GM12878 (cell line): ENCODE measurements around the gene TOP2B. TPM values are rescaled to one million over a fixed set of nuclear protein-coding genes. Genes with fewer than 3 reads are reported as not detected.

Experiments used
- ATF7 ChIP-seq: fragments of 450-650 bp; IDR thresholded peaks from 2 replicates; pipeline ENCODE4 v1.6.1; 2016; ENCODE audit warnings: low read depth, mild to moderate bottlenecking
- BHLHE40 ChIP-seq, 2 experiments: fragments of 450-650 bp in 1 of 2; IDR thresholded peaks; 2 replicates each; pipeline ENCODE4 v1.6.1; 2011 to 2017; ENCODE audit warnings: low read depth in 2 of 2, borderline replicate concordance in 1 of 2, improper control_type of control experiment in 1 of 2, low read length in 1 of 2, mild to moderate bottlenecking in 1 of 2
- ESRRA ChIP-seq: IDR thresholded peaks from 2 replicates; pipeline ENCODE4 v1.6.1; 2012; ENCODE audit warnings: mild to moderate bottlenecking, low read length, improper control_type of control experiment
- NR2C1 ChIP-seq: fragments of 450-650 bp; IDR thresholded peaks from 2 replicates; pipeline ENCODE4 v1.6.1; 2017; ENCODE audit warnings: antibody characterized with exemption, mild to moderate bottlenecking, moderate library complexity
- PAX5 ChIP-seq: IDR thresholded peaks from 2 replicates; pipeline ENCODE4 v1.6.1; 2011; ENCODE audit warnings: low read depth, low read length, borderline replicate concordance
- SREBF2 ChIP-seq: IDR thresholded peaks from 2 replicates; pipeline ENCODE4 v1.6.1; 2012; ENCODE audit warnings: mild to moderate bottlenecking, low read length
- WRNIP1 ChIP-seq: IDR thresholded peaks from 2 replicates; pipeline ENCODE4 v1.6.1; 2011; ENCODE audit warnings: low read depth, low read length, improper control_type of control experiment, borderline replicate concordance
- ZBED1 ChIP-seq: IDR thresholded peaks from 2 replicates; pipeline ENCODE4 v1.6.1; 2016; ENCODE audit warnings: borderline replicate concordance
- ZBTB4 ChIP-seq: fragments of 450-650 bp; formaldehyde crosslinking; IDR thresholded peaks from 2 replicates; pipeline ENCODE4 v1.4.0; 2022; ENCODE audit warnings: mild to moderate bottlenecking, moderate library complexity
- ZNF622 ChIP-seq: fragments of 450-650 bp; IDR thresholded peaks from 2 replicates; pipeline ENCODE4 v1.6.1; 2017; ENCODE audit warnings: mild to moderate bottlenecking, inconsistent platforms
- polyA plus RNA-seq, 11 experiments: library from polyadenylated mRNA; depleted of rRNA in 4 of 11; unstranded in 6 of 11; stranded (reverse) in 5 of 11; fragments of >200 nt; fragmentation: Nextera tagmentation in 4 of 11; fragmentation: Illumina TruSeq in 1 of 11; extraction: Ambion mirVana in 4 of 11; extraction: Trizol in 1 of 11; gene quantifications; 1 replicate in 1 of 11; 2 replicates in 10 of 11; pipeline versions ENCODE4 v1.2.1 to v1.2.3, GENCODE V29; 2011 to 2016; ENCODE audit warnings: inconsistent platforms in 2 of 11, missing spikeins in 2 of 11, low read depth in 1 of 11
- total RNA-seq, 4 experiments: library from RNA; depleted of rRNA in 3 of 4; stranded (reverse); fragments of >200 nt in 3 of 4; fragmentation: Illumina TruSeq in 1 of 4; extraction: Trizol in 1 of 4; gene quantifications; 2 replicates each; pipeline versions ENCODE4 v1.2.1 to v1.2.3, GENCODE V29; 2013 to 2021
- TF ChIP-seq, protein P1 (sequence below): IDR thresholded peaks from 2 replicates; pipeline ENCODE4 v1.6.1; 2011; ENCODE audit warnings: mild to moderate bottlenecking, low read depth, low read length, moderate library complexity; ENCODE audit not compliant: insufficient replicate concordance
- TF ChIP-seq, protein P2 (sequence below): IDR thresholded peaks from 2 replicates; pipeline ENCODE4 v1.6.1; 2012; ENCODE audit warnings: improper control_type of control experiment, low read depth, low read length; ENCODE audit not compliant: insufficient replicate concordance
- TF ChIP-seq, protein P3 (sequence below): IDR thresholded peaks from 2 replicates; pipeline ENCODE4 v1.6.1; 2012; ENCODE audit warnings: low read depth, low read length, improper control_type of control experiment
- TF ChIP-seq, protein P4 (sequence below): fragments of 450-650 bp; IDR thresholded peaks from 2 replicates; pipeline ENCODE4 v1.6.1; 2017; ENCODE audit warnings: antibody characterized with exemption, mild to moderate bottlenecking, moderate library complexity

The TOP2B gene
- total and polyA plus RNA-seq, 10 of the 15 experiments (the other 5 are each of a cell fraction or from before 2014, with no cell fraction given) = 28.6 to 134 (median 83.4) TPM

- TF ChIP-seq ZBTB4 (CRISPR knock-in tag) (no peak), SREBF2 (no peak), ZNF622 (no peak), ESRRA (no peak), BHLHE40 (IDR thresholded peaks at IDR 0.05; ENCODE audit: borderline replicate concordance in 1 of 2, low read depth in 2 of 2, low read length in 1 of 2) (peak; percentile 89 to 92), NR2C1 (no peak), WRNIP1 (no peak), ZBED1 (no peak), PAX5 (peak; percentile 10; the same call in 1 of the 2 replicates), ATF7 (peak; percentile 80)
- TF ChIP-seq, protein P1, sequence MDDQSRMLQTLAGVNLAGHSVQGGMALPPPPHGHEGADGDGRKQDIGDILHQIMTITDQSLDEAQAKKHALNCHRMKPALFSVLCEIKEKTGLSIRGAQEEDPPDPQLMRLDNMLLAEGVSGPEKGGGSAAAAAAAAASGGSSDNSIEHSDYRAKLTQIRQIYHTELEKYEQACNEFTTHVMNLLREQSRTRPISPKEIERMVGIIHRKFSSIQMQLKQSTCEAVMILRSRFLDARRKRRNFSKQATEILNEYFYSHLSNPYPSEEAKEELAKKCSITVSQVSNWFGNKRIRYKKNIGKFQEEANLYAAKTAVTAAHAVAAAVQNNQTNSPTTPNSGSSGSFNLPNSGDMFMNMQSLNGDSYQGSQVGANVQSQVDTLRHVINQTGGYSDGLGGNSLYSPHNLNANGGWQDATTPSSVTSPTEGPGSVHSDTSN = peak; percentile 96
- TF ChIP-seq, protein P2, sequence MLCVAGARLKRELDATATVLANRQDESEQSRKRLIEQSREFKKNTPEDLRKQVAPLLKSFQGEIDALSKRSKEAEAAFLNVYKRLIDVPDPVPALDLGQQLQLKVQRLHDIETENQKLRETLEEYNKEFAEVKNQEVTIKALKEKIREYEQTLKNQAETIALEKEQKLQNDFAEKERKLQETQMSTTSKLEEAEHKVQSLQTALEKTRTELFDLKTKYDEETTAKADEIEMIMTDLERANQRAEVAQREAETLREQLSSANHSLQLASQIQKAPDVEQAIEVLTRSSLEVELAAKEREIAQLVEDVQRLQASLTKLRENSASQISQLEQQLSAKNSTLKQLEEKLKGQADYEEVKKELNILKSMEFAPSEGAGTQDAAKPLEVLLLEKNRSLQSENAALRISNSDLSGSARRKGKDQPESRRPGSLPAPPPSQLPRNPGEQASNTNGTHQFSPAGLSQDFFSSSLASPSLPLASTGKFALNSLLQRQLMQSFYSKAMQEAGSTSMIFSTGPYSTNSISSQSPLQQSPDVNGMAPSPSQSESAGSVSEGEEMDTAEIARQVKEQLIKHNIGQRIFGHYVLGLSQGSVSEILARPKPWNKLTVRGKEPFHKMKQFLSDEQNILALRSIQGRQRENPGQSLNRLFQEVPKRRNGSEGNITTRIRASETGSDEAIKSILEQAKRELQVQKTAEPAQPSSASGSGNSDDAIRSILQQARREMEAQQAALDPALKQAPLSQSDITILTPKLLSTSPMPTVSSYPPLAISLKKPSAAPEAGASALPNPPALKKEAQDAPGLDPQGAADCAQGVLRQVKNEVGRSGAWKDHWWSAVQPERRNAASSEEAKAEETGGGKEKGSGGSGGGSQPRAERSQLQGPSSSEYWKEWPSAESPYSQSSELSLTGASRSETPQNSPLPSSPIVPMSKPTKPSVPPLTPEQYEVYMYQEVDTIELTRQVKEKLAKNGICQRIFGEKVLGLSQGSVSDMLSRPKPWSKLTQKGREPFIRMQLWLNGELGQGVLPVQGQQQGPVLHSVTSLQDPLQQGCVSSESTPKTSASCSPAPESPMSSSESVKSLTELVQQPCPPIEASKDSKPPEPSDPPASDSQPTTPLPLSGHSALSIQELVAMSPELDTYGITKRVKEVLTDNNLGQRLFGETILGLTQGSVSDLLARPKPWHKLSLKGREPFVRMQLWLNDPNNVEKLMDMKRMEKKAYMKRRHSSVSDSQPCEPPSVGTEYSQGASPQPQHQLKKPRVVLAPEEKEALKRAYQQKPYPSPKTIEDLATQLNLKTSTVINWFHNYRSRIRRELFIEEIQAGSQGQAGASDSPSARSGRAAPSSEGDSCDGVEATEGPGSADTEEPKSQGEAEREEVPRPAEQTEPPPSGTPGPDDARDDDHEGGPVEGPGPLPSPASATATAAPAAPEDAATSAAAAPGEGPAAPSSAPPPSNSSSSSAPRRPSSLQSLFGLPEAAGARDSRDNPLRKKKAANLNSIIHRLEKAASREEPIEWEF = no peak
- TF ChIP-seq, protein P3, sequence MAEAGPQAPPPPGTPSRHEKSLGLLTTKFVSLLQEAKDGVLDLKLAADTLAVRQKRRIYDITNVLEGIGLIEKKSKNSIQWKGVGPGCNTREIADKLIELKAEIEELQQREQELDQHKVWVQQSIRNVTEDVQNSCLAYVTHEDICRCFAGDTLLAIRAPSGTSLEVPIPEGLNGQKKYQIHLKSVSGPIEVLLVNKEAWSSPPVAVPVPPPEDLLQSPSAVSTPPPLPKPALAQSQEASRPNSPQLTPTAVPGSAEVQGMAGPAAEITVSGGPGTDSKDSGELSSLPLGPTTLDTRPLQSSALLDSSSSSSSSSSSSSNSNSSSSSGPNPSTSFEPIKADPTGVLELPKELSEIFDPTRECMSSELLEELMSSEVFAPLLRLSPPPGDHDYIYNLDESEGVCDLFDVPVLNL = no peak
- TF ChIP-seq, protein P4, sequence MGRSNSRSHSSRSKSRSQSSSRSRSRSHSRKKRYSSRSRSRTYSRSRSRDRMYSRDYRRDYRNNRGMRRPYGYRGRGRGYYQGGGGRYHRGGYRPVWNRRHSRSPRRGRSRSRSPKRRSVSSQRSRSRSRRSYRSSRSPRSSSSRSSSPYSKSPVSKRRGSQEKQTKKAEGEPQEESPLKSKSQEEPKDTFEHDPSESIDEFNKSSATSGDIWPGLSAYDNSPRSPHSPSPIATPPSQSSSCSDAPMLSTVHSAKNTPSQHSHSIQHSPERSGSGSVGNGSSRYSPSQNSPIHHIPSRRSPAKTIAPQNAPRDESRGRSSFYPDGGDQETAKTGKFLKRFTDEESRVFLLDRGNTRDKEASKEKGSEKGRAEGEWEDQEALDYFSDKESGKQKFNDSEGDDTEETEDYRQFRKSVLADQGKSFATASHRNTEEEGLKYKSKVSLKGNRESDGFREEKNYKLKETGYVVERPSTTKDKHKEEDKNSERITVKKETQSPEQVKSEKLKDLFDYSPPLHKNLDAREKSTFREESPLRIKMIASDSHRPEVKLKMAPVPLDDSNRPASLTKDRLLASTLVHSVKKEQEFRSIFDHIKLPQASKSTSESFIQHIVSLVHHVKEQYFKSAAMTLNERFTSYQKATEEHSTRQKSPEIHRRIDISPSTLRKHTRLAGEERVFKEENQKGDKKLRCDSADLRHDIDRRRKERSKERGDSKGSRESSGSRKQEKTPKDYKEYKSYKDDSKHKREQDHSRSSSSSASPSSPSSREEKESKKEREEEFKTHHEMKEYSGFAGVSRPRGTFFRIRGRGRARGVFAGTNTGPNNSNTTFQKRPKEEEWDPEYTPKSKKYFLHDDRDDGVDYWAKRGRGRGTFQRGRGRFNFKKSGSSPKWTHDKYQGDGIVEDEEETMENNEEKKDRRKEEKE = no peak
These were observed at the start of gene TOP2B (continued) for GRCh38 chr3:25664812-25665314.
